GM23248 (cell line): ENCODE measurements around the gene SCN1B. TPM values are rescaled to one million over a fixed set of nuclear protein-coding genes. Genes with fewer than 3 reads are reported as not detected.

ENCODE experiments used
- DNase-seq: peaks from one replicate; pipeline ENCODE4 v3.0.0-alpha.2; 2015
- H2AFZ ChIP-seq: fragments of 200-600 bp; sonication (generic); 2 replicates; pipeline ENCODE4 v1.6.1; 2016; ENCODE audit warnings: antibody characterized with exemption
- H3F3A ChIP-seq: fragments of 200-600 bp; sonication (generic); 2 replicates; pipeline ENCODE4 v1.6.1; 2016; ENCODE audit warnings: mild to moderate bottlenecking, antibody characterized with exemption, mixed run types; ENCODE audit not compliant: insufficient read depth
- H3K27ac ChIP-seq: fragments of 200-600 bp; sonication (generic); 2 replicates; pipeline ENCODE4 v1.5.1; 2016; ENCODE audit warnings: mild to moderate bottlenecking
- H3K27me3 ChIP-seq: fragments of 200-600 bp; sonication (generic); replicated peaks from 2 replicates; pipeline ENCODE4 v1.6.1; 2016; ENCODE audit warnings: mild to moderate bottlenecking; ENCODE audit not compliant: insufficient read depth
- H3K36me3 ChIP-seq: fragments of 200-600 bp; sonication (generic); 2 replicates; pipeline ENCODE4 v1.6.1; 2016; ENCODE audit warnings: low read depth, mild to moderate bottlenecking
- H3K4me1 ChIP-seq: fragments of 200-600 bp; sonication (generic); 2 replicates; pipeline ENCODE4 v1.6.1; 2016; ENCODE audit warnings: mild to moderate bottlenecking; ENCODE audit not compliant: insufficient read depth
- H3K4me2 ChIP-seq: fragments of 200-600 bp; sonication (generic); one replicate; pipeline ENCODE4 v1.6.1; 2016; ENCODE audit warnings: mild to moderate bottlenecking; ENCODE audit not compliant: unreplicated experiment
- H3K4me3 ChIP-seq: fragments of 200-600 bp; sonication (generic); 2 replicates; pipeline ENCODE4 v1.5.1; 2016; ENCODE audit warnings: mild to moderate bottlenecking
- H3K79me2 ChIP-seq: fragments of 200-600 bp; sonication (generic); 2 replicates; pipeline ENCODE4 v1.6.1; 2016; ENCODE audit warnings: mild to moderate bottlenecking; ENCODE audit not compliant: insufficient read depth
- H3K9ac ChIP-seq: fragments of 200-600 bp; sonication (generic); 2 replicates; pipeline ENCODE4 v1.6.1; 2016; ENCODE audit warnings: mild to moderate bottlenecking
- H3K9me2 ChIP-seq: fragments of 200-600 bp; sonication (generic); 2 replicates; pipeline ENCODE4 v1.6.1; 2016; ENCODE audit warnings: mixed run types, mild to moderate bottlenecking, moderate library complexity; ENCODE audit not compliant: insufficient read depth
- H3K9me3 ChIP-seq: fragments of 200-600 bp; sonication (generic); one replicate; pipeline ENCODE4 v1.6.1; 2017; ENCODE audit warnings: low read depth
- H4K20me1 ChIP-seq: fragments of 200-600 bp; sonication (generic); 2 replicates; pipeline ENCODE4 v1.6.0; 2016; ENCODE audit not compliant: insufficient read depth
- EZH2 ChIP-seq: fragments of 200-600 bp; sonication (generic); IDR thresholded peaks from 2 replicates; pipeline ENCODE4 v1.6.1; 2018; ENCODE audit warnings: antibody characterized with exemption, mild to moderate bottlenecking; ENCODE audit not compliant: insufficient read depth, poor library complexity, severe bottlenecking
- EZH2phosphoT487 ChIP-seq: fragments of 200-600 bp; sonication (generic); IDR thresholded peaks from 2 replicates; pipeline ENCODE4 v1.6.1; 2018; ENCODE audit warnings: antibody characterized with exemption, moderate library complexity, mild to moderate bottlenecking, low read depth; ENCODE audit not compliant: insufficient read depth
- WGBS, 2 experiments: methylation state at CpG; one replicate each; pipeline ENCODE4 v1.1.6; 2015 to 2017; ENCODE audit warnings: low lambda C conversion rate in 2 of 2, low coverage in 1 of 2; ENCODE audit errors: missing lambda C conversion rate in 2 of 2; 5-methylcytosine and 5-hydroxymethylcytosine counted together
- in situ Hi-C: fragments of 300-500 bp; cut with MboI; formaldehyde crosslinking; loops from 2 replicates; pipeline ENCODE4 v1.15.0; 2020
- polyA plus RNA-seq: library from polyadenylated mRNA; unstranded; fragments of >200 nt; fragmentation: Nextera tagmentation; extraction: Ambion mirVana; gene quantifications from 2 replicates; pipeline ENCODE4 v1.2.1, GENCODE V29; 2016
- total RNA-seq: library from RNA; depleted of rRNA; stranded (reverse); fragments of >200 nt; shearing (Covaris generic); gene quantifications from 2 replicates; pipeline ENCODE4 v1.2.3, GENCODE V29; 2014

The SCN1B gene
- total and polyA plus RNA-seq, 2 experiments from 2014 or later = 1.5 to 1.7 TPM

DNA sequence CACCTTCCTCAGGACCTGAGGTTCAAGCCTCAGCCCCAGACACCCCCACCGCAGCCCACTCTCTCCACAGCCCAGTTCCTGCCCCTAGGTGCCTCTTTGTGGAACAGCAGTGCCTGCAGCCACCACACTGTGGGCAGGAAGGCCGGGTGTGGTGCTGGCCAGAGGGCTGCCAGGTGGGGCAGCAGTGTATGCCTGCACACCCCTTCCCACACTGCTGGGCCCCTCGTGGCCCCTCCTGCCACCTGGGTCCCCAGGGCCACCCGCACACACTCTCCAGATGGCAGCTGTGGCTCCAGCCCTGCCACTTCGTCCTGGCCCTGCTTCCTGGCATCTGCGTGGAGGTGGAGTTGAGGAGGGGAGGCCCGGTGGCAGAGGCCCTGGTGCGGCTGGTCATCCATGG, 46.4 kb downstream of the SCN1B start:
- Histone ChIP-seq H2AFZ (no peak overlapping the region), H3F3A (no peaks in the 10 kb centered on the region), H4K20me1 (no peaks in the 10 kb centered on the region), H3K27me3 (peaks cover 7% of the 10 kb centered on the region; the same call in 1 of the 2 replicates), H3K9me2 (no peaks in the 10 kb centered on the region), H3K9ac (no peak overlapping the region), H3K79me2 (no peaks in the 10 kb centered on the region), H3K27ac (no peak overlapping the region), H3K4me2 (no peak overlapping the region), H3K36me3 (no peaks in the 10 kb centered on the region), H3K9me3 (no peaks in the 10 kb centered on the region), H3K4me3 (no peak overlapping the region), H3K4me1 (no peaks in the 10 kb centered on the region)
- WGBS, 2 experiments = 51 to 56% methylated on average over 8 of the region's 8 CpGs
- in situ Hi-C loops = no loop called here
- TF ChIP-seq EZH2 (no peak), EZH2phosphoT487 (no peak)
- no peak for DNase-seq

DNA sequence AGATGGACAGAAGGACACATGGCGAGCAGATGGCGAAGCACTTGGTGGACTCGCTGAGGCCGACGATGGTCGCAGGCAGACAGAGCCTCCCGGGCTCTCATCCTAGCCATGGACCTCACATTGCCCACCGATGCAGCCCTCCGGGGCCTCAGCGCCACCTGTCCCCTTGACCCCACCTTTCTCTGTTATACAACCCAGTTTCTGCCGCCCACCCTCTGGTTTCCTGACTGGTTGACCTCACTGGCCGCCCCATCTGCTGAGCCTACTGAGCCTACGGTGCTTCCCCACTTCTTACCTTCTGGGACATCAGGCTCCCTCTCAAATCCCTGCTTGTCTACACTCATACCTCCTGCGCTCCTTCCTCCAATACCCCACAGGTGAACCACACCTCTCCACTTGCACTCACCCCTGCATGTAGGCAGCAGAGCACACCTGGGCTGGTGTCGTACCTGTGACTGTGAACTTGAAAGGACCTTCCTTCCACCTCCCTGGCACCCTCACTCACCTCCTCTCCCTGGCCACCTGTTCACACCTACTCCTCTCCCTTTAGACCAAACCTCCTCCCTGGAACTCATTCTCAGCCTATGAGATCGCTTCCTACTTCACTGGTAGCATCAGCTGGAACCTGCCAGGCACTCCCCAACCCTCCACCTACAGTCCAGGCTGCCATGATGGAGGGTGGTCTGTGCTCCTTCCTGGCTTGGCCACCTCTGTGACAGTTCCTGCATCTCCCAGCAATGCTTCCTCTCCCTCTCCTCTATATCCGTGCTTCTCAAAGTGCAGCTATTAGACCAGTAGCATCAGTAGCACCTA, 47.3 kb downstream of the SCN1B start:
- Histone ChIP-seq H2AFZ (no peak overlapping the region), H3K79me2 (no peaks in the 10 kb centered on the region), H3K27me3 (peaks cover 7% of the 10 kb centered on the region; the same call in 1 of the 2 replicates), H3K4me1 (no peaks in the 10 kb centered on the region), H3K9me2 (no peaks in the 10 kb centered on the region), H3K9me3 (no peaks in the 10 kb centered on the region), H4K20me1 (no peaks in the 10 kb centered on the region), H3K4me3 (no peak overlapping the region), H3F3A (no peaks in the 10 kb centered on the region), H3K4me2 (no peak overlapping the region), H3K27ac (no peak overlapping the region), H3K36me3 (no peaks in the 10 kb centered on the region), H3K9ac (no peak overlapping the region)
- DNase-seq = no peak
- TF ChIP-seq EZH2 (no peak), EZH2phosphoT487 (no peak)
- 58 to 61% methylated on average over 17 of the region's 17 CpGs for WGBS, 2 experiments
- in situ Hi-C loops = no loop called here

- peaks cover 7% of the 10 kb centered on the region; the same call in 1 of the 2 replicates for H3K27me3 ChIP-seq
- WGBS, 2 experiments = 54 to 71% methylated on average over 9 to 14 of the region's 14 CpGs
- H3K9me2 ChIP-seq = no peaks in the 10 kb centered on the region
- no peak overlapping the region for H3K4me3 ChIP-seq
- DNase-seq = no peak
- no peak overlapping the region for H3K4me2 ChIP-seq
- no peaks in the 10 kb centered on the region for H4K20me1 ChIP-seq
- no peaks in the 10 kb centered on the region for H3K4me1 ChIP-seq
- TF ChIP-seq EZH2phosphoT487 = no peak
- TF ChIP-seq EZH2 = no peak
- no peak overlapping the region for H2AFZ ChIP-seq
- H3K36me3 ChIP-seq = no peaks in the 10 kb centered on the region
- H3F3A ChIP-seq = no peaks in the 10 kb centered on the region
- no peaks in the 10 kb centered on the region for H3K9me3 ChIP-seq
- no peaks in the 10 kb centered on the region for H3K79me2 ChIP-seq
- no peak overlapping the region for H3K9ac ChIP-seq
- no peak overlapping the region for H3K27ac ChIP-seq
- in situ Hi-C loops = no loop called here
Measured at GRCh38 chr19:35079826-35080225, 49.6 kb downstream of the SCN1B start.

GRCh38 chr19:35080613-35081170, 50.4 kb downstream of the SCN1B start:
- no peak overlapping the region for H2AFZ ChIP-seq
- H3K9me2 ChIP-seq = no peaks in the 10 kb centered on the region
- no peak overlapping the region for H3K4me2 ChIP-seq
- H3K27ac ChIP-seq = no peak overlapping the region
- H3K4me1 ChIP-seq = no peaks in the 10 kb centered on the region
- no peaks in the 10 kb centered on the region for H3K9me3 ChIP-seq
- H3K36me3 ChIP-seq = no peaks in the 10 kb centered on the region
- DNase-seq = no peak
- H3K4me3 ChIP-seq = no peak overlapping the region
- H4K20me1 ChIP-seq = no peaks in the 10 kb centered on the region
- peaks cover 7% of the 10 kb centered on the region; the same call in 1 of the 2 replicates for H3K27me3 ChIP-seq
- TF ChIP-seq EZH2 = no peak
- TF ChIP-seq EZH2phosphoT487 = no peak
- 59 to 64% methylated on average over 16 of the region's 16 CpGs for WGBS, 2 experiments
- no peaks in the 10 kb centered on the region for H3F3A ChIP-seq
- H3K9ac ChIP-seq = no peak overlapping the region
- H3K79me2 ChIP-seq = no peaks in the 10 kb centered on the region
- in situ Hi-C loops = no loop called here
